GM18861 (cell line): Measurements from ENCODE around the gene RSAD1.
A peak's percentile ranks its signal among the peaks of the same experiment; 100 is the strongest.

Experiments
- ATAC-seq: cut with Tn5 transposase; IDR thresholded peaks from one replicate; pipeline ENCODE4 v1.9.1; 2021; ENCODE audit not compliant: unreplicated experiment

The RSAD1 gene

GRCh38 chr17:50491505-50491904 is 12.8 kb downstream of the RSAD1 start:
- no peak for ATAC-seq

DNA sequence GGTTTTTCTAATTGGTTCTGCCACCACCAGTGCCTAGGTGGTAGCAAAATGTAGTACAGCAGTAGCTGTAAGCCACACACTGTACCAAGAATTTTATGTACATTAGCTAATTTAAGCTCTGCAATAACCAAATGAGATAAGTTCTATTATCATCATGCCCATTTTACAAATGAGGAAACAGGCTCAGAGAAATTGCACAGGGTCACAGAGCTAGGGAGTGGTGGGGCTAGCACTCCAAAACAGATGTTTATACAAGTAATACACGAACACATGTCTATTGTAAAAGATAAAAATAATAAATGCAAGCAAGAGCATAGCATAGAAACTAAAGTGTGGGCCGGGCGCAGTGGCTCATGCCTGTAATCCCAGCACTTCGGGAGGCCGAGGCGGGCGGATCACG is 13.6 kb downstream of the RSAD1 start:
- ATAC-seq = no peak

DNA sequence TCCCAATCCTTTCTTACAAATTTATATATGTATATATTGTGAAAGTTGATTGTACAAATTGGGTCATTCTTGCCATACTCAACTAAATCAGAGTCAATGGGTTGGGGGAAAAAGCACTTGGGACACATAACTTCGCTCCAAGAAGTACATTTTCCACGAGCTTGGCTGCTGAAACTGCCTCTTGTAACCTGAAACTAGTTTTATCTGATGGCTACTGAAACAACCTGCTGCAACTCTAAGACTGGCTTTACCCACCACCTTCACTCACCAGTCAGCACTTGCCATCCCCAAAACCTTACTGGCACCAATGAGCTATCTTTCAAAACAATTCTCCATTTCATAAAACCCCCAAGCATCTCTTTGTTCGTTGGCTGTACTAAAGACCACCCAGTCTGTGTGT is 15.1 kb downstream of the RSAD1 start:
- no peak for ATAC-seq

- ATAC-seq = no peak
These were observed 16.7 kb downstream of the RSAD1 start for GRCh38 chr17:50495217-50495823.

- no peak for ATAC-seq
These were observed 17.3 kb downstream of the RSAD1 start for GRCh38 chr17:50495918-50496317.

GRCh38 chr17:50498021-50498874 is 19.6 kb downstream of the RSAD1 start:
- no peak for ATAC-seq

- no peak for ATAC-seq
These were observed 20.6 kb downstream of the RSAD1 start for GRCh38 chr17:50499270-50499669.

GRCh38 chr17:50499721-50500120 is 21.1 kb downstream of the RSAD1 start:
- no peak for ATAC-seq

- no peak for ATAC-seq
These were observed 22.4 kb downstream of the RSAD1 start for GRCh38 chr17:50501054-50501453.

DNA sequence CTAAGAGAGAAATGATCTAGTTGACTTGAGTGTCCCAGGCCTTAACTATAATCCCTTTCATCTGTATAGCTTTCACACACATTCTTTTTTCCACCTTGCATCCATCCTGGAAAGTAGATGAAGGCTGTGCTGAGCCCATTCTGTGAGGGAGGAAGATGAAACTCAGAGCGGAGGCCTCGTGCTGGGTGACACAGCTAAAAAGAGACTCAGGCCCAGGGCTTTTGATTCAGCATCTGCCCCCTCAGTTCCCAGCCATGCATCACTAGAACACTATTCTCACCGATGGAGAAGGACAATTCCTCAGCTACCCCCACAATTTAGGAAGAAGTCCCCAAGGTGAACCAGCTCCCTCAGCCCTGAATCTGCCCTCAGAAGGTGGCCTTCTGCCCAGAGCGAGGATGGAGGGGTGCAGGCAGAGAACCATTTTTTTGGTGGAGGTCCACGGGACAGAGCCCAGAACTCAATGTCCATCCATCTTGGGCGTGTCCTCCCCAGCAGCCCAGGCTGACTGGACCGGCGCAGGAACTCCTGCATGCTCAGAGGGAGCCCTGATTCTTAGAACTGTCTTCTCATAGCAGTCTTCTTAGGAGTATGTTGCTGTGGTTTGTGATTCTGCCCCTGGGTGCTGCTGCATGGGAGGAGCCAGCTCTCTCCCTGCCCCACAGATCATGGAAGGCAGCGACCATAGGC is 23.8 kb downstream of the RSAD1 start:
- no peak for ATAC-seq

DNA sequence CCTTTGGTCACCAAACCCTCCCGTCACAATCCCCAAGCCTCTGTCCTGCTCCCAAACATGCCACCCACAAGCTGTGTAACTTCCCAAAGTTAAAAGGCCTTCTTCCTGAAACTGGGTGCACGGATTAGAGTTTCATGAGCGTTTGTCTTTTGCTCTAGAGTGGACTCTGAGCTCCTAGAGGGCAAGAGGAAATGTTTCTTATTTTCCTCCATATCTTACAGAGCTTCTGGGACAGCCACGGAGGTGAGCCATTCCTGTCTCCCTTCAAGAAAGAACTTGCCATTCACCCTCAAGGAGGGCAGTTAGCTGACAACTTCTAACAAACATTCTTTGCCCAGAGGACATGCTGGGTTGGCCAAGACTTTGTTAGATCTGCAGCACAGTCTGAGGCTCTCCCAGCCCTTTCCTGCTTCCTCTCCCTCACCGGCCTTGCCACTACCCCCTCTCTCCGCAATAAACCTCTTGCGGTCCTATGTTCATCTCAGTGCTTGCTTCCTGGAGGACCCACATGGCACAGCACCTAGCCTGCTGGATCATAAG is 27.0 kb downstream of the RSAD1 start:
- ATAC-seq = no peak

- ATAC-seq = no peak
These were observed 27.6 kb downstream of the RSAD1 start for GRCh38 chr17:50506298-50506697.

GRCh38 chr17:50507871-50508572 is 29.4 kb downstream of the RSAD1 start, which contains the start of gene MYCBPAP:
Gene MYCBPAP (plus strand): TSS chr17:50508439. CDS start chr17:50508675, 236 bp downstream.
- no peak for ATAC-seq

- no peak for ATAC-seq
These were observed 30.2 kb downstream of the RSAD1 start for GRCh38 chr17:50508573-50509460.

DNA sequence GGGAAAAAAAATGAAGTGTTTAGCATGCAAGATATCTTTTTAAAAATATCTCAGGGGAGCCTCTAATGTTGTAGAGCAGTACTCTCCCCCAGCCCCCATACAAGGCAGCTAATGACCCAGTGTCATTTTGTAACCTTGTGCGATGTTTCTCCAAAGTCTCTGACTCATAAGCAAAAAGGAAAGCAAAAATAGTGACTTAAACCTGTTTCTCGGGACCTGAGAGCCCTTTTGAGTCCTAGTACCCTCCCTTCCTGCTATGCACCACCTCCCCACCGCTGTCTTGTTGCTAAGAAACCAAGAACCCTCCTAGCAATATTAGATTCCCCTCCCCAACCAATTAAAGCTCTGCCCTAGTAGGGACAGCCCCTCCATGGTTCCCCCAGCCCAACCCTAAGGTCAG is 32.4 kb downstream of the RSAD1 start:
- ATAC-seq = peak; percentile 90

DNA sequence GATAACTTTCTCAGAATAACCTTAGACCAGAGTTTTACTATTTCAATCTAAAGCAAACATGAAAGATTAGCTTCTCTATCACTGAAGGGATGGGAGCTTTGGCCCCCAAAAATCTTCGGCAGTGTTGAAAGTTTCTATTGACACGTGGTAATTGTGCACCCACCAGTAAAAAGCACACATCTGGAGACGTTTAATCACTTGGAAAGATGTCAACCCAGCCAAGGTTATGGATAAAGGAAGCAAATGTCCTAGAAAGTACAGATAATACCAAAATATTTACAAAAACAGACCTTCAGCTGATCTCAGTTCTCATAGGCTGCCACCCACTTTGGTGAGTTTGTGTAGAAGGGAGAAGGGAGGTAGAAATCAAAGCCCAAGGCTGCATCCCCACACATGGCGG is 34.8 kb downstream of the RSAD1 start:
- ATAC-seq = no peak

DNA sequence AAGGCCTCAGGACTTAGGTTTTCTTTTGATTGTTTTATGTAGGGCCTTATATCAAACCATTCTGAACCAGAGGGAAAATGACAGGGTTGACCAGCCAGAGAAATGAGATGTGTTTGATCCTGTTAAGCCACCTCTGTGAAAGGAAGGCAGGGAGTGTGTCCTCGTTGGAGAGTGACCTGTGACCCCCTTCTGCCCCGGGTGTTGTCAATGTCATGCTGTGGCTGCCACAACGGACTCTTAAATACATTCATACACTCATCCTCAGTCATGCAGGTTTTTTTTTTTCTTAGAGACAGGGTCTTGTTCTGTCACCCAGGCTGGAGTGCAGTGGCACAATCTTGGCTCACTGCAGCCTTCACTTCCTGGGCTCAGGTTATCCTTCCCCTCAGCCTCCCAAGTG is 35.7 kb downstream of the RSAD1 start:
- ATAC-seq = no peak

DNA sequence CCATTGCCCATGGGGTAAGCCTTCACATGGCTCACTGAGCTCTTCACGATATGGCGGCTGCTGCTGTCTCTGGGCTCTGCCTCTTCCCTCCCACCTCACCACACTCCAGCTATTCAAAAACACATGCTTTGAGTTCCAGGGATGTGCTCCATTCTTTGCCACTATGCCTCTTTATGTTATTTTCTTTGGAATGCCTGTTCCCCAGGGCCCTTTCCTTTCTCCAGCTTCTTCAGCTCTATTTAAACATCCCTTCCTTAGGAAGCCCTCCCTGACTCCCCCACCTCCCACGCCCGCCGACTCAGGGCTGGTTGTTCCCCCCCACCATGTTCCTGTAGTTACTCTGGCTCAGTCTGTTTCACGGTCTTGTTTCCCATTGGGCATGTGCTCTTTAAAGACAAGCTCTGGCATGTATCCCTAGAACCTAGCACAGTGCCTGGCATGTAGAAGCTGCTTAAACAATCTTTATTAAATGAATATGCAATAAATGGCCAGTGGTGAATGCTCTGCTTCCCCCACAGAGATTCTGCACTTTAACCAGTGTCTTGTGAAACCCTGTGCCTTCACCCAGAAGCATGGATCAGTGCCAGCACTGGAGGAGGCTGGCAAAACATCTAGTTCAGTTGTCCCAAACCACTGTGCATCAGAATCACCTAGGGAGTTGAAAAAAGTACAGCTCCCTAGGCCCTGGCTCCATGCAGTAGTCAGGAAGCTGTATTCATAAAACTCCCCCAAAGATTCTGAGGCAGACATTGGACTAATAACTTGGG is 36.5 kb downstream of the RSAD1 start:
- no peak for ATAC-seq

- no peak for ATAC-seq
These were observed 38.4 kb downstream of the RSAD1 start for GRCh38 chr17:50517011-50517410.
